Measurements from ENCODE around the gene NPL. TPM values are rescaled to one million over a fixed set of nuclear protein-coding genes. Genes with fewer than 3 reads are reported as not detected.

Gene NPL
- total and polyA plus RNA-seq, 2 donors (not counting 3 experiments of a cell fraction or from before 2014, with no cell fraction given): 0.14 to 0.75 TPM

- POLR2A ChIA-PET: no interaction called here
- TF ChIP-seq MYC (IDR thresholded peaks at IDR 0.05; ENCODE audit: low read depth, low read length) (no peak), POLR2A (IDR thresholded peaks at IDR 0.05; ENCODE audit: low read depth, low read length) (no peak), FOS (IDR thresholded peaks at IDR 0.05; ENCODE audit: borderline replicate concordance, insufficient read depth, low read length) (no peak), JUN (IDR thresholded peaks at IDR 0.05; ENCODE audit: borderline replicate concordance, insufficient read depth, insufficient read length, low read depth) (no peak), GATA2 (IDR thresholded peaks at IDR 0.05; ENCODE audit: insufficient read depth, insufficient read length, low read depth, low read length) (no peak), CTCF (IDR thresholded peaks at IDR 0.05; ENCODE audit: extremely low read depth in 1 of 2, insufficient read depth in 1 of 2, low read depth in 1 of 2, low read length in 2 of 2) (no peak), EZH2 (IDR thresholded peaks at IDR 0.05; ENCODE audit: borderline replicate concordance, low read depth, low read length, severe bottlenecking) (no peak), POLR2AphosphoS5 (IDR thresholded peaks at IDR 0.05; ENCODE audit: insufficient read depth, low read depth, low read length) (no peak), MAX (IDR thresholded peaks at IDR 0.05; ENCODE audit: insufficient read depth, insufficient read length) (no peak)
- Histone ChIP-seq H3K4me2 (ENCODE audit: insufficient read depth, low read length) (no peak overlapping the region), H3K9me1 (replicated peaks; ENCODE audit: control insufficient read depth, extremely low read depth, insufficient read depth, low read length) (no peaks in the 10 kb centered on the region), H3K79me2 (ENCODE audit: control insufficient read depth, insufficient read depth, low read length) (no peaks in the 10 kb centered on the region), H3K4me1 (ENCODE audit: control insufficient read depth, extremely low read depth, insufficient read depth, low read length) (peaks cover 6% of the 10 kb centered on the region), H3K9ac (replicated peaks; ENCODE audit: extremely low read depth, insufficient read depth, low read length) (no peak overlapping the region), H3K27ac (ENCODE audit: insufficient read depth, low read depth, low read length) (no peak overlapping the region), H3K27me3 (ENCODE audit: control insufficient read depth in 2 of 2, insufficient read depth in 2 of 2, low read length in 2 of 2) (peaks cover 4 to 12% of the 10 kb centered on the region in 2 experiments), H3K9me3 (replicated peaks; ENCODE audit: control insufficient read depth, insufficient read depth, low read length) (no peaks in the 10 kb centered on the region), H3K36me3 (ENCODE audit: control insufficient read depth in 2 of 2, extremely low read depth in 1 of 2, insufficient read depth in 2 of 2, low read length in 2 of 2) (no peaks in the 10 kb centered on the region), H3K4me3 (replicated peaks in 1 of 3; ENCODE audit: insufficient read depth in 1 of 3, low read depth in 1 of 3, low read length in 3 of 3) (no peak overlapping the region), H4K20me1 (replicated peaks; ENCODE audit: control insufficient read depth, extremely low read depth, insufficient read depth, low read length) (no peaks in the 10 kb centered on the region), H2AFZ (ENCODE audit: low read depth, low read length) (no peak overlapping the region)
- peak; percentile 33 for FAIRE-seq
- dilution Hi-C loops (cut with MboI; ENCODE audit: extremely low pct_ligation_motif_present, low sequenced_read_pairs): no loop called here
- intact Hi-C loops (cut with micrococcal nuclease): no loop called here
- no TSS peak for BruUV-seq (replicated peaks)
- no peak for DNase-seq (ENCODE audit: low read depth, low spot score)
- CTCF ChIA-PET: interaction anchor here (0.9 to 1.4 kb wide), 2 partner anchors 11 to 17 kb away, joined by 3 to 4 read pairs; no protein-coding TSS in a partner anchor
Measured at GRCh38 chr1:182829285-182829932, 39.8 kb downstream of the NPL start.
